Heart right ventricle (tissue), 16 donors: Measurements from ENCODE around the gene MAL. TPM values are rescaled to one million over a fixed set of nuclear protein-coding genes. Genes with fewer than 3 reads are reported as not detected.

ENCODE experiments used
- ATAC-seq, 8 donors: fragments of 200-7000 bp; cut with Tn5 transposase; one replicate each; pipeline ENCODE4 v1.9.1; 2020; ENCODE audit warnings: mild to moderate bottlenecking in 8 of 8, moderate library complexity in 8 of 8, moderate number of reproducible peaks in 1 of 8
- DNase-seq, 2 donors: peaks; one replicate each; pipeline ENCODE4 v3.0.0-alpha.2; 2020
- H3K27ac ChIP-seq, 10 donors: fragments of 200-600 bp; sonication (generic) in 2 of 10; one replicate each; pipeline versions ENCODE4 v1.5.0 to v1.8.0; 2020 to 2022; ENCODE audit warnings: mild to moderate bottlenecking in 3 of 10
- H3K27me3 ChIP-seq, 7 donors: fragments of 200-600 bp; one replicate each; pipeline ENCODE4 v1.8.0; 2021 to 2022; ENCODE audit warnings: mild to moderate bottlenecking in 2 of 7
- H3K36me3 ChIP-seq, 9 donors: fragments of 200-600 bp; sonication (generic) in 1 of 9; one replicate each; pipeline versions ENCODE4 v1.5.0 to v1.8.0; 2020 to 2022; ENCODE audit warnings: mild to moderate bottlenecking in 2 of 9
- H3K4me1 ChIP-seq, 9 donors: fragments of 200-600 bp; sonication (generic) in 1 of 9; one replicate each; pipeline versions ENCODE4 v1.5.0 to v1.8.0; 2020 to 2022; ENCODE audit warnings: mild to moderate bottlenecking in 4 of 9
- H3K4me3 ChIP-seq, 10 donors: fragments of 200-600 bp; sonication (generic) in 2 of 10; one replicate each; pipeline versions ENCODE4 v1.5.0 to v1.8.0; 2020 to 2022; ENCODE audit warnings: mild to moderate bottlenecking in 7 of 10, moderate library complexity in 2 of 10
- H3K9me3 ChIP-seq, 11 donors: fragments of 200-600 bp in 10 of 11; sonication (generic) in 2 of 11; one replicate each; pipeline versions ENCODE4 v1.5.0 to v1.8.0; 2013 to 2022; ENCODE audit warnings: mild to moderate bottlenecking in 2 of 11, control low read depth in 1 of 11, moderate library complexity in 1 of 11
- WGBS, 2 donors: extraction: QIAGEN DNeasy Blood & Tissue Kit; methylation state at CpG; one replicate each; pipeline ENCODE4 v1.1.7; 2013; ENCODE audit warnings: inconsistent platforms in 1 of 2; 5-methylcytosine and 5-hydroxymethylcytosine counted together
- intact Hi-C, 10 donors: fragments of 100-400 bp; cut with DNase I; formaldehyde crosslinking; loops; one replicate each; pipeline versions ENCODE4 v1.11.1 to v1.14.2; 2022
- polyA plus RNA-seq, 2 donors: library from polyadenylated mRNA; stranded (reverse); fragments of 200-250 nt; gene quantifications; one replicate each; pipeline ENCODE4 v1.2.3, GENCODE V29; 2013
- total RNA-seq, 10 donors: library from RNA; stranded (reverse); fragmentation: NEBNext Ultra II Directional in 3 of 10; extraction: Animal tissue kit (Norgen Biotek cat#: 25700) in 3 of 10; gene quantifications; one replicate each; pipeline versions ENCODE4 v1.2.1 to v1.2.4, GENCODE V29; 2021 to 2023
- TF ChIP-seq, protein P1 (sequence below), 9 donors: fragments of 200-600 bp; sonication (generic) in 2 of 9; IDR thresholded peaks; one replicate each; pipeline versions ENCODE4 v1.5.0 to v1.8.0; 2021 to 2022; ENCODE audit warnings: antibody characterized with exemption in 9 of 9, mild to moderate bottlenecking in 5 of 9, moderate library complexity in 1 of 9
- donor health status: Arrhythmogenic right ventricular cardiomyopathy.
- donor health status: ischemic (EF 13 %, LVEDD 7.1; RV severe dilation, severe dysfunction).
- donor health status: healthy with polysubstance abuse.
- donor health status: DM: no; HTN: yes; CAD: no.
- donor health status: DM: no; HTN: no; CAD: no.
- donor health status: ischemic (EF 25% LVEDD 6.9; RV normal size, moderate dysfunction).
- donor health status: ischemic (EF 25% LVEDD 5.7; RV mildly dilated, moderate dysfunction).
- donor health status: healthy.
- donor health status: DM: yes; HTN: yes; CAD: no.
- donor health status: Ischemic cardiomyopathy.
- donor health status: ischemic (EF 35%, LVEDD 5.7; RV mildly dilated, moderate dysfunction).
- donor health status: nonischemic (EF 11% LVEDD 7.7; RV severe dilation, severe dysfunction).
- donor health status: DM: yes; HTN: yes; CAD: no.
- donor health status: PGD.
- donor health status: ischemic (EF 29% LVEDD 5.4; RV normal size, mild dysfunction).
- donor health status: nonischemic (EF 23%, LVEDD 6.1; RV moderate dilation, normal function).

The MAL gene
- total and polyA plus RNA-seq, 12 donors, result 1.5 to 10.5 (median 3.6) TPM

DNA sequence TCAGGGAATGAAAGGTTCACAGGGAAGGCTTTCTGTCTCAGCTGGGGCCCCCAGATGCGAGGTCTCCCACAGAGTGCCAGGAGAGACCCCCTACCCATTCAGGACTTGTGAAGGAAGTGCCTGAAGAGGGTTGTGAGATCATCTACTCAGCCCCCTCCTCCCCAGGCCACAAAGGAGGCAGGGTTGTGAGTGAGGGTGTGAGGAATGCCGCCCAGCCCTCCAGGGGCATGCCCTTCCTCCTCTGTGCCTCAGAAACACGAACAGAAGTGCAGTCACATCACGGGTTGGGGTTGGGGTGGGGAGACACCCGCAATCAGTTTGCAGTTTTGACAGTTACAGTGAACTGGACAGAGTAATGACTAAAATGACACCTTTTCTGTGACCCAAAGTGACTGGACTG lies 5.0 kb downstream of the MAL start:
- H3K36me3 ChIP-seq, result no peaks in the 10 kb centered on the region
- H3K4me1 ChIP-seq, result peaks cover 0 to 13% (median 4%) of the 10 kb centered on the region in 9 donors
- no peak overlapping the region for H3K27ac ChIP-seq
- peaks cover 8 to 75% (median 71%) of the 10 kb centered on the region in 7 donors for H3K27me3 ChIP-seq
- no peaks in the 10 kb centered on the region for H3K9me3 ChIP-seq
- ATAC-seq (no peak), DNase-seq (no peak)
- H3K4me3 ChIP-seq, result no peak overlapping the region
- WGBS, 2 donors, result 47 to 55% methylated on average over 5 of the region's 5 CpGs
- TF ChIP-seq, protein P1, sequence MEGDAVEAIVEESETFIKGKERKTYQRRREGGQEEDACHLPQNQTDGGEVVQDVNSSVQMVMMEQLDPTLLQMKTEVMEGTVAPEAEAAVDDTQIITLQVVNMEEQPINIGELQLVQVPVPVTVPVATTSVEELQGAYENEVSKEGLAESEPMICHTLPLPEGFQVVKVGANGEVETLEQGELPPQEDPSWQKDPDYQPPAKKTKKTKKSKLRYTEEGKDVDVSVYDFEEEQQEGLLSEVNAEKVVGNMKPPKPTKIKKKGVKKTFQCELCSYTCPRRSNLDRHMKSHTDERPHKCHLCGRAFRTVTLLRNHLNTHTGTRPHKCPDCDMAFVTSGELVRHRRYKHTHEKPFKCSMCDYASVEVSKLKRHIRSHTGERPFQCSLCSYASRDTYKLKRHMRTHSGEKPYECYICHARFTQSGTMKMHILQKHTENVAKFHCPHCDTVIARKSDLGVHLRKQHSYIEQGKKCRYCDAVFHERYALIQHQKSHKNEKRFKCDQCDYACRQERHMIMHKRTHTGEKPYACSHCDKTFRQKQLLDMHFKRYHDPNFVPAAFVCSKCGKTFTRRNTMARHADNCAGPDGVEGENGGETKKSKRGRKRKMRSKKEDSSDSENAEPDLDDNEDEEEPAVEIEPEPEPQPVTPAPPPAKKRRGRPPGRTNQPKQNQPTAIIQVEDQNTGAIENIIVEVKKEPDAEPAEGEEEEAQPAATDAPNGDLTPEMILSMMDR (IDR thresholded peaks at IDR 0.05), result no peak
- intact Hi-C loops, result no loop called here

DNA sequence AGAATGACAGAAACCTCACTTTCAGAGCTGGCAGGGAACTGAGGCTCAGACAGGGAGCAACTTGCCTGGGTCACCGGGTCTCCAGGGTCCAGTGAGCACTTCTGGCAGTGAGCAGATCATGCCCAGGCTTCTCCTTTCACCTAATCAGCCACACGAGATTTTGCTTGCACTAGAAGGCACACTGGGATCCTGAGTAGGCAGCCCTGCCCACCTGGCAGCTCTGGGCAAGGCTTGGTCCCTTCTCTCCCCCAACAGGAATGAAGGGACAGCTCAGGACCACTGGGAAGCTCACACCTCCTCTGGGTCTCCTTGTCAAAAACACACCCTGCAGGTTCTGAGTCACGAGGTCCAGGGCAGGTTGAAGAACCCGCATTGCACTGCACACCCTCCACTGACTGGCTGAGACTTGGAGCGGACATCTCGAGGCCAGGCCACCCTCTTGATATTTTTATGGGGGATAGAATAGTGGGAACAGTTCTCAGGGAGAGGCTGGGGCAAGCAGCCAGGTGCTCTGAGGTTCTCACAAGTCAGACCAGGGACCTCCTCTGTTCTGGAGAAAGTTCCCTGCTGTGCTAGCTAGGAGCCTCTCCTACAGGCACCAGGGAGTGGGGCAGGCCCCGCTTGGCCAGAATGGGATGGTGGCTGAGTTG lies 5.7 kb downstream of the MAL start:
- peaks cover 0 to 6% (median 0%) of the 10 kb centered on the region in 9 donors for H3K4me1 ChIP-seq
- intact Hi-C loops, result no loop called here
- no peak overlapping the region for H3K4me3 ChIP-seq
- TF ChIP-seq, protein P1 (IDR thresholded peaks at IDR 0.05), result no peak
- H3K27ac ChIP-seq, result no peak overlapping the region
- DNase-seq (no peak), ATAC-seq (no peak)
- H3K9me3 ChIP-seq, result no peaks in the 10 kb centered on the region
- 74 to 86% methylated on average over 7 of the region's 7 CpGs for WGBS, 2 donors
- H3K36me3 ChIP-seq, result no peaks in the 10 kb centered on the region
- peaks cover 8 to 67% (median 64%) of the 10 kb centered on the region in 7 donors for H3K27me3 ChIP-seq

DNA sequence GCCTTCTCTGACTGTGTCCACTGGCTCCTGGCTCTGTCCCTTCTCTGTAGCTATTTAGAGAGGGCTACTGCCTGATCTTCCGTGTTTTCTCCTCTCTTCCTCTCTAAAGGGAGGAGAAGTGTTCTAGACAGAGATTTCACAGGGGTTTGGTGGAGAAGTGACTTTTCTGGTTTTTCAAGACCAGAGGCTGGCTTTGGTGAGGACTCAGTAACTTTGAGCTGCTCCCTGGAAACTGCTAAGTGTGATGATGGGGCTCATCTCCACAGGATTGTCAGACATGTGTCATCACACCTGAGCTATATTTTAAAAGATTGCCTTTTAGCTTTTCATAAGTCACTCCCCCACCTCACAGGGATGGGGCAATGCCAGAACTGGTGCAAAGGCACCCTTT lies 6.2 kb downstream of the MAL start:
- intact Hi-C loops, result no loop called here
- peaks cover 0 to 1% (median 0%) of the 10 kb centered on the region in 9 donors for H3K4me1 ChIP-seq
- no peak overlapping the region for H3K27ac ChIP-seq
- H3K4me3 ChIP-seq, result no peak overlapping the region
- H3K9me3 ChIP-seq, result no peaks in the 10 kb centered on the region
- no peaks in the 10 kb centered on the region for H3K36me3 ChIP-seq
- TF ChIP-seq, protein P1 (IDR thresholded peaks at IDR 0.05), result no peak
- peaks cover 4 to 62% (median 59%) of the 10 kb centered on the region in 7 donors for H3K27me3 ChIP-seq
- WGBS, 2 donors, result 78 to 80% methylated on average over 1 of the region's 1 CpG
- ATAC-seq (no peak), DNase-seq (no peak)

GRCh38 chr2:95032341-95032740 lies 6.8 kb downstream of the MAL start:
- Histone ChIP-seq H3K27ac (no peak overlapping the region), H3K36me3 (no peaks in the 10 kb centered on the region), H3K4me3 (no peak overlapping the region), H3K4me1 (no peaks in the 10 kb centered on the region), H3K27me3 (peaks cover 0 to 56% (median 53%) of the 10 kb centered on the region in 7 donors), H3K9me3 (no peaks in the 10 kb centered on the region)
- TF ChIP-seq, protein P1 (IDR thresholded peaks at IDR 0.05), result no peak
- intact Hi-C loops, result no loop called here
- DNase-seq (no peak), ATAC-seq (peak in 1 of 8 donors; percentile 33)
- 55 to 60% methylated on average over 3 of the region's 3 CpGs for WGBS, 2 donors
